Liver (tissue), 9 donors: Measurements from ENCODE around the gene SLX9. TPM values are rescaled to one million over a fixed set of nuclear protein-coding genes. Genes with fewer than 3 reads are reported as not detected.

Experiments
- DNase-seq: peaks from one replicate; pipeline ENCODE4 v3.0.0-alpha.2; 2017; ENCODE audit warnings: low spot score
- H3K27ac ChIP-seq, 2 donors: one replicate each; pipeline ENCODE4 v1.7.0; 2013; ENCODE audit warnings: inconsistent platforms in 2 of 2, low read length in 2 of 2, control low read depth in 1 of 2, low read depth in 1 of 2, mild to moderate bottlenecking in 1 of 2
- H3K27me3 ChIP-seq, 4 donors: one replicate each; pipeline versions ENCODE4 v1.6.1 to v1.7.0; 2013; ENCODE audit warnings: low read length in 3 of 4, inconsistent platforms in 1 of 4, mild to moderate bottlenecking in 1 of 4, moderate library complexity in 1 of 4; ENCODE audit not compliant: control insufficient read depth in 4 of 4, insufficient read depth in 4 of 4
- H3K36me3 ChIP-seq, 4 donors: one replicate each; pipeline versions ENCODE4 v1.6.1 to v1.7.0; 2013; ENCODE audit warnings: low read length in 3 of 4, mild to moderate bottlenecking in 3 of 4, low read depth in 1 of 4, moderate library complexity in 1 of 4; ENCODE audit not compliant: control insufficient read depth in 4 of 4, insufficient read depth in 3 of 4
- H3K4me1 ChIP-seq, 4 donors: one replicate each; pipeline versions ENCODE4 v1.6.1 to v1.7.0; 2013; ENCODE audit warnings: low read length in 3 of 4, mild to moderate bottlenecking in 3 of 4, moderate library complexity in 1 of 4; ENCODE audit not compliant: control insufficient read depth in 4 of 4, insufficient read depth in 4 of 4
- H3K4me3 ChIP-seq, 3 donors: one replicate each; pipeline versions ENCODE4 v1.6.1 to v1.7.0; 2013; ENCODE audit warnings: low read length in 3 of 3, control low read depth in 1 of 3, low read depth in 1 of 3, mild to moderate bottlenecking in 1 of 3
- H3K9ac ChIP-seq, 2 donors: one replicate each; pipeline ENCODE4 v1.7.0; 2013; ENCODE audit warnings: low read length in 2 of 2, mild to moderate bottlenecking in 2 of 2, moderate library complexity in 2 of 2, control low read depth in 1 of 2, low read depth in 1 of 2
- H3K9me3 ChIP-seq, 4 donors: one replicate each; pipeline versions ENCODE4 v1.6.1 to v1.7.0; 2013; ENCODE audit warnings: low read length in 3 of 4; ENCODE audit not compliant: control insufficient read depth in 4 of 4
- EGR1 ChIP-seq, 2 donors: IDR thresholded peaks; 2 replicates each; pipeline ENCODE4 v1.6.1; 2016 to 2018; ENCODE audit warnings: antibody characterized with exemption in 2 of 2, low read depth in 2 of 2
- FOXA1 ChIP-seq: IDR thresholded peaks from 2 replicates; pipeline ENCODE4 v1.6.1; 2016; ENCODE audit warnings: antibody characterized with exemption
- FOXA2 ChIP-seq: IDR thresholded peaks from 2 replicates; pipeline ENCODE4 v1.6.1; 2016; ENCODE audit warnings: antibody characterized with exemption
- GABPA ChIP-seq, 2 donors: IDR thresholded peaks in 1 of 2; conservative IDR thresholded peaks in 1 of 2; 2 replicates each; pipeline ENCODE4 v1.6.1; 2016; ENCODE audit warnings: antibody characterized with exemption in 2 of 2, mild to moderate bottlenecking in 1 of 2, moderate library complexity in 1 of 2
- HNF4A ChIP-seq, 2 donors: conservative IDR thresholded peaks; 2 replicates each; pipeline ENCODE4 v1.6.1; 2016; ENCODE audit warnings: antibody characterized with exemption in 2 of 2, mild to moderate bottlenecking in 2 of 2
- HNF4G ChIP-seq: IDR thresholded peaks from 2 replicates; pipeline ENCODE4 v1.6.1; 2016; ENCODE audit warnings: antibody characterized with exemption
- JUND ChIP-seq, 2 donors: IDR thresholded peaks; 2 replicates each; pipeline ENCODE4 v1.6.1; 2016; ENCODE audit warnings: antibody characterized with exemption in 2 of 2
- NR2F2 ChIP-seq: IDR thresholded peaks from 2 replicates; pipeline ENCODE4 v1.6.1; 2016; ENCODE audit warnings: antibody characterized with exemption
- RAD21 ChIP-seq, 2 donors: IDR thresholded peaks; 2 replicates each; pipeline ENCODE4 v1.6.1; 2016; ENCODE audit warnings: antibody characterized with exemption in 2 of 2, mild to moderate bottlenecking in 2 of 2
- REST ChIP-seq: IDR thresholded peaks from 2 replicates; pipeline ENCODE4 v1.6.1; 2016; ENCODE audit warnings: antibody characterized with exemption, mild to moderate bottlenecking
- RXRA ChIP-seq, 2 donors: IDR thresholded peaks; 2 replicates each; pipeline ENCODE4 v1.6.1; 2017 to 2018; ENCODE audit warnings: antibody characterized with exemption in 2 of 2, mild to moderate bottlenecking in 1 of 2
- SP1 ChIP-seq: IDR thresholded peaks from 2 replicates; pipeline ENCODE4 v1.6.1; 2018; ENCODE audit warnings: antibody characterized with exemption, mild to moderate bottlenecking
- TAF1 ChIP-seq: conservative IDR thresholded peaks from 2 replicates; pipeline ENCODE4 v1.6.1; 2016; ENCODE audit warnings: antibody characterized with exemption, mild to moderate bottlenecking
- YY1 ChIP-seq: IDR thresholded peaks from 2 replicates; pipeline ENCODE4 v1.6.1; 2016; ENCODE audit warnings: antibody characterized with exemption, mild to moderate bottlenecking
- WGBS: extraction: QIAGEN DNeasy Blood & Tissue Kit; methylation state at CpG from one replicate; pipeline ENCODE4 v1.1.7; 2013; 5-methylcytosine and 5-hydroxymethylcytosine counted together
- polyA plus RNA-seq, 2 donors: library from polyadenylated mRNA; stranded (reverse) in 1 of 2; unstranded in 1 of 2; fragments of 200-250 nt in 1 of 2; fragments of >200 nt in 1 of 2; fragmentation: Nextera tagmentation in 1 of 2; extraction: Ambion mirVana in 1 of 2; gene quantifications; one replicate each; pipeline versions ENCODE4 v1.2.1 to v1.2.3, GENCODE V29; 2013 to 2015
- total RNA-seq, 2 donors: library from RNA; depleted of rRNA; stranded (reverse); fragments of >200 nt; gene quantifications; one replicate each; pipeline ENCODE4 v1.2.3, GENCODE V29; 2014
- TF ChIP-seq, protein P1 (sequence below): fragments of 150-350 bp; IDR thresholded peaks from 2 replicates; pipeline ENCODE4 v1.5.1; 2017; ENCODE audit warnings: improper control_type of control experiment, low read depth, low read length; ENCODE audit not compliant: missing input control
- TF ChIP-seq, protein P2 (sequence below): IDR thresholded peaks from 2 replicates; pipeline ENCODE4 v1.6.1; 2016; ENCODE audit warnings: antibody characterized with exemption
- TF ChIP-seq, protein P3 (sequence below): IDR thresholded peaks from 2 replicates; pipeline ENCODE4 v1.6.1; 2016; ENCODE audit warnings: antibody characterized with exemption
- donor health status: healthy.
- donor health status: healthy.
- donor health status: healthy.
- donor health status: healthy.
- donor health status: healthy.

Gene SLX9
- total and polyA plus RNA-seq, 4 donors = 7.5 to 20.3 (median 12.2) TPM

DNA sequence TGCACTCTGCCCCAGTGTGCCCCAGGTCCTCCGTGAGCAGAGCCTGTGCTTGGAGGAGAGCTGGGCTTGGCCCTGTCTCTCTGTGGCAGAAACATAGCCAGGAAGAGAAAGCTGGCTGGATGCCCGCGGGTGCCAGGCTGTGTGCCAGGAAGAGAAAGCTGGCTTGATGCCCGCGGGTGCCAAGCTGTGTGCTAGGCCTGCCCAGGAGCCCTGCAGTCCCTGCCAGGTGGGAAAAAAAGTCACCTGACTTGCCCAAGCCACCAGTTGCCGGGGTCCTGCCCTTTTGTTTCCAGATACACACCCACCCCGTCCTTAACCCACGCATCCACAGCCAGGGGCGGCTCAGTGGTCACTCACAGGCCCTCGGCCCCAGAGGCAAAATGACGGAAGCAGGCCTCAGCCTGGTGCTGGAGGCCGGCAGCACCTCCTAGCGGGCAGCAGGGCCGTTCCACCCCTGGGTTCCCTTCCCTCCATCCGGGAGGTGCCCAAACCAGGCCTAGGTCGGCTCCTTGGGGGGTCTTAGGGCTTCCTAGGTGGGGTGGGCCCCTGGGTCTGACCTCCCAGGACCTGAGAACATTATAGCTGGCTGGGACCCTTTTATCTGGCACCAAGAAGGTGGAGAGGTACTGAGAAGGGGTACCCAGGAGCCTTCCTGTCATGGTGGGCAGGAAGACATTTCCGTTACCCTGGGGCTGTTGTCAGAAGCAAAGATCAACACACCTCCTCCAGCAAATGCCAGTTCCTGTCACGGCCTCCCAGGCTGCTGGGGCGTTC is 28.3 kb upstream of the SLX9 start (continued):
- TF ChIP-seq REST = peak; percentile 64
- peak; percentile 51 to 87 for TF ChIP-seq RXRA (IDR thresholded peaks at IDR 0.05)
- TF ChIP-seq NR2F2 = no peak
- TF ChIP-seq SP1 = peak; percentile 73
- TF ChIP-seq HNF4A (conservative IDR thresholded peaks at IDR 0.05) = peak; percentile 73 to 85

DNA sequence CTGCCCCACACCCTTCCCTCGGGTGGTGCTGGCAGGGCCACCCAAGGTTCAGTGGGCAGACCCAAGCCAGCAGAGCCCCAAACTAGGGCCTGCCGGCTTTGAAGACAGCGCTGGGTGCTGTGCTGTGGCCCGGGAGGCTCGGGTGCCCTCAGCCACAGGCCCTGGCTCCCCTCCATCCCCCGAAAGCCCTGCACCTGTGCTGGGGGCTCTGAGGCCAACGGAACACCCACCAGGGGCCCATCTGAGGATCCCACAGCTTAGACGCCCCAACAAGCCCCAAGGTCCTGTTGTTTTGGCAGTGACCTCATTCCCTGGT is 27.7 kb upstream of the SLX9 start:
- no peak for DNase-seq
- 29% methylated on average over 8 of the region's 8 CpGs for WGBS

More for the DNA sequence above, 27.7 kb upstream of the SLX9 start:
- TF ChIP-seq RXRA (IDR thresholded peaks at IDR 0.05) (peak in 1 of 2 donors; percentile 32), TAF1 (no peak), SP1 (peak; percentile 61), YY1 (no peak), HNF4A (conservative IDR thresholded peaks at IDR 0.05) (no peak), JUND (IDR thresholded peaks at IDR 0.05) (no peak), EGR1 (IDR thresholded peaks at IDR 0.05; ENCODE audit: low read depth in 2 of 2) (peak in 1 of 2 donors; percentile 34), GABPA (IDR thresholded peaks at IDR 0.05 in 1 of 2, conservative IDR thresholded peaks at IDR 0.05 in 1 of 2) (no peak), RAD21 (IDR thresholded peaks at IDR 0.05) (no peak), FOXA2 (no peak), REST (no peak), HNF4G (no peak), FOXA1 (no peak)
- TF ChIP-seq, protein P1, sequence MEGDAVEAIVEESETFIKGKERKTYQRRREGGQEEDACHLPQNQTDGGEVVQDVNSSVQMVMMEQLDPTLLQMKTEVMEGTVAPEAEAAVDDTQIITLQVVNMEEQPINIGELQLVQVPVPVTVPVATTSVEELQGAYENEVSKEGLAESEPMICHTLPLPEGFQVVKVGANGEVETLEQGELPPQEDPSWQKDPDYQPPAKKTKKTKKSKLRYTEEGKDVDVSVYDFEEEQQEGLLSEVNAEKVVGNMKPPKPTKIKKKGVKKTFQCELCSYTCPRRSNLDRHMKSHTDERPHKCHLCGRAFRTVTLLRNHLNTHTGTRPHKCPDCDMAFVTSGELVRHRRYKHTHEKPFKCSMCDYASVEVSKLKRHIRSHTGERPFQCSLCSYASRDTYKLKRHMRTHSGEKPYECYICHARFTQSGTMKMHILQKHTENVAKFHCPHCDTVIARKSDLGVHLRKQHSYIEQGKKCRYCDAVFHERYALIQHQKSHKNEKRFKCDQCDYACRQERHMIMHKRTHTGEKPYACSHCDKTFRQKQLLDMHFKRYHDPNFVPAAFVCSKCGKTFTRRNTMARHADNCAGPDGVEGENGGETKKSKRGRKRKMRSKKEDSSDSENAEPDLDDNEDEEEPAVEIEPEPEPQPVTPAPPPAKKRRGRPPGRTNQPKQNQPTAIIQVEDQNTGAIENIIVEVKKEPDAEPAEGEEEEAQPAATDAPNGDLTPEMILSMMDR = no peak
- TF ChIP-seq, protein P2, sequence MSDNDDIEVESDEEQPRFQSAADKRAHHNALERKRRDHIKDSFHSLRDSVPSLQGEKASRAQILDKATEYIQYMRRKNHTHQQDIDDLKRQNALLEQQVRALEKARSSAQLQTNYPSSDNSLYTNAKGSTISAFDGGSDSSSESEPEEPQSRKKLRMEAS = no peak
- TF ChIP-seq, protein P3, sequence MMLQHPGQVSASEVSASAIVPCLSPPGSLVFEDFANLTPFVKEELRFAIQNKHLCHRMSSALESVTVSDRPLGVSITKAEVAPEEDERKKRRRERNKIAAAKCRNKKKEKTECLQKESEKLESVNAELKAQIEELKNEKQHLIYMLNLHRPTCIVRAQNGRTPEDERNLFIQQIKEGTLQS = no peak
- H3K9me3 ChIP-seq = no peaks in the 10 kb centered on the region
- H3K9ac ChIP-seq = peak overlapping the region in 1 of 2 donors; percentile 8
- H3K36me3 ChIP-seq = no peaks in the 10 kb centered on the region
- peaks cover 31 to 51% (median 46%) of the 10 kb centered on the region in 4 donors for H3K4me1 ChIP-seq
- H3K27me3 ChIP-seq = no peaks in the 10 kb centered on the region
- no peak overlapping the region for H3K4me3 ChIP-seq
- peak overlapping the region; percentile 84 to 95 for H3K27ac ChIP-seq
